Subcutaneous adipose tissue (tissue), 4 donors: ENCODE results near the gene GPR153. TPM values are rescaled to one million over a fixed set of nuclear protein-coding genes. Genes with fewer than 3 reads are reported as not detected.

Experiments used
- total RNA-seq, 4 donors: library from RNA; depleted of rRNA; stranded (reverse); fragments of >200 nt; gene quantifications; one replicate each; pipeline ENCODE4 v1.1.0, GENCODE V29; 2016
- TF ChIP-seq, protein P1 (sequence below): fragments of 450-650 bp; IDR thresholded peaks from one replicate; pipeline ENCODE4 v1.5.1; 2016; ENCODE audit warnings: low read depth, mild to moderate bottlenecking, control low read depth, antibody characterized with exemption, moderate library complexity

GPR153 gene
- total RNA-seq, 4 donors from 2014 or later, result 8.2 to 37.9 (median 16.0) TPM

DNA sequence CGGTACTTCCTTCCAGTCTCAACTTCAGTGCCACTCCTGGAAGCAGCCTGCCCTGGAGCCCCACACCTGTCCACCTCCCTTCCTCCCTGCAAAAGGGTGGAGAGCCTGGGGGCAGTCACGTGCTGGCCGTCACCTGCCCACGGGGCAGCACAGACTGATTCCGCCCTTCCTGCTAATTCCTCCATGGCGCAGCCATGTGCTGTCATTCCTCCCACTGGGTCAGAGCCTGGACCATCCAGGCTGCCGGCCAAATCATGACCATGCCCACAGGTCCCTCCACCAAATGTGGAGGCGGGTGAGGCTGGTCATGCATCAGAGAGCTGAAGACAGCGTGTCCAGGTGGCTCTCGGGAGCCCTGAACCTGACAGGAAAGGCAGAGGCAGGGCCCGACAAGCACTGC, 24.4 kb upstream of the GPR153 start:
- TF ChIP-seq, protein P1, sequence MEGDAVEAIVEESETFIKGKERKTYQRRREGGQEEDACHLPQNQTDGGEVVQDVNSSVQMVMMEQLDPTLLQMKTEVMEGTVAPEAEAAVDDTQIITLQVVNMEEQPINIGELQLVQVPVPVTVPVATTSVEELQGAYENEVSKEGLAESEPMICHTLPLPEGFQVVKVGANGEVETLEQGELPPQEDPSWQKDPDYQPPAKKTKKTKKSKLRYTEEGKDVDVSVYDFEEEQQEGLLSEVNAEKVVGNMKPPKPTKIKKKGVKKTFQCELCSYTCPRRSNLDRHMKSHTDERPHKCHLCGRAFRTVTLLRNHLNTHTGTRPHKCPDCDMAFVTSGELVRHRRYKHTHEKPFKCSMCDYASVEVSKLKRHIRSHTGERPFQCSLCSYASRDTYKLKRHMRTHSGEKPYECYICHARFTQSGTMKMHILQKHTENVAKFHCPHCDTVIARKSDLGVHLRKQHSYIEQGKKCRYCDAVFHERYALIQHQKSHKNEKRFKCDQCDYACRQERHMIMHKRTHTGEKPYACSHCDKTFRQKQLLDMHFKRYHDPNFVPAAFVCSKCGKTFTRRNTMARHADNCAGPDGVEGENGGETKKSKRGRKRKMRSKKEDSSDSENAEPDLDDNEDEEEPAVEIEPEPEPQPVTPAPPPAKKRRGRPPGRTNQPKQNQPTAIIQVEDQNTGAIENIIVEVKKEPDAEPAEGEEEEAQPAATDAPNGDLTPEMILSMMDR, result no peak

DNA sequence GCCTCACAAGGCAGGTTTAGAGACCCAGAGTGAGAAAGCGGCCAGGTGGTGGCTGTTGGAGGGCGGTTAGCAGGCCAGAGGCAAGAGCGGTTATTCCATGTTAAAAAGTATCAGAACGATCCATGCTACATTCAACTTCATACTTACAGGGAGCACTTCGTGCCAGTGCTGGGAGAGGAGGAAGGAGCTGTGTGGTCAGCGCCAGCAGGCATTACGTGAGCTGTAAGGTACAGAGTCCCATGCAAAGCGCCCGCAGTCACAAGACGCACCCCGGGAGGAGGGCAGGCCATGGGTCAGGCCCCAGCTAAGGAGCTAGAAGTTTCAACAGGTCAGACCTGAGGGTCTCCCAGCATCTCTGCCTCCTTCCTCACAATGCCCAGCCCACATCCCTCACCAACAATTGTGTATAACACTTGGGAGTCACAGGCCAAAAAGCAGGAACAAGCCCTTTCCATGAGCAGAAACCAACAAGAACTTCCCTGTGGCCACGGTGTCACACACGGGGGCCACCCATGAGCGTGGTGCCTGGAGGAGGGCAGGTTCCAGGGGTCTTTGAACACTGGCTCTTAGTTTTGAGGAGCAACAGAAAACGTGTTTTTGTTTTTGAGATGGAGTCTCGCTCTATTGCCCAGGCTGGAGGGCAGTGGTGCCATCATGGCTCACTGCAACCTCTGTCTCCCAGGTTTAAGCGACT, 21.8 kb upstream of the GPR153 start:
- TF ChIP-seq, protein P1, result no peak

DNA sequence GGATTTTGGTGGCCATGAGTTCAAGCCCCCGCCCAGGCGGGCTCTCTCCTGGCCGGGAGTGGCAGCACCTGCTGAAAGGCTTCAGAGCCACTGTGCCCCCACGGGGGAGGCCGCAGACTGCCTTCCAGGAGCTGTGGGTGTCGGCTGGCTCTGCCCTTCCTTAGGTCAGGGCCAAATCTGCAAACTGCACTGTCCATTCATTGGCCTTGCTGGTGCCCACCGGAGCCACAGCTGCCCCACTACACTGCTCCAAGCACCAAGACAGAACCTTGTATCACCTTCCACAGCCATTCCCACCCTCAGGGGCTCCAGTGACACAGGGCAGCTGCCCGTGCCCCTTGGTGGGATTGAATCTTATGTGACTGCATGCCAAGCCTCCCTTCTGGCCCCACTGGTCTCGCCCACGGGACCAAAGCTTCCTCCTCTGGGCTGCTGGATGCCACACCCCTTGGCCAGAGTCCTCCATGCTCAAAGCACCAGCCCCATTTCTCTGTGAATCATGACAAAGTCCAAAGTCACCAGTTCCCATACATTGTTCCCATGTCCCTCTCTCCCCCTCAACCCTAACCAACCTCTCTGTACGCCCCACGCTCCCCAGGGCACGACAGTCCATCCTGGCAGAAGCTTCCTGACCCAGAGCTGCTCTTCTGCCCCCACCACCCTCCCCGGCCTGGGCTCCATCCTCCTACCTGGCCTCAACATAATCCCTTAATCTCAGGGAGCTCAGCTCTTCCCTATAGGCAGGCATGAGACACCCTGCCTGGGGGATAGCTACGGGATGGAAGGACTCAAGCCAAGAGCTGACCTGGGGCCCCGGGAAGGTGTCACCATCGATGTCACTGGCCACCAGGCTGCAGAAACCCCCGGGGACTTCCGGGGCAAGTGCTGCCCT, 20.9 kb upstream of the GPR153 start:
- TF ChIP-seq, protein P1, result no peak

DNA sequence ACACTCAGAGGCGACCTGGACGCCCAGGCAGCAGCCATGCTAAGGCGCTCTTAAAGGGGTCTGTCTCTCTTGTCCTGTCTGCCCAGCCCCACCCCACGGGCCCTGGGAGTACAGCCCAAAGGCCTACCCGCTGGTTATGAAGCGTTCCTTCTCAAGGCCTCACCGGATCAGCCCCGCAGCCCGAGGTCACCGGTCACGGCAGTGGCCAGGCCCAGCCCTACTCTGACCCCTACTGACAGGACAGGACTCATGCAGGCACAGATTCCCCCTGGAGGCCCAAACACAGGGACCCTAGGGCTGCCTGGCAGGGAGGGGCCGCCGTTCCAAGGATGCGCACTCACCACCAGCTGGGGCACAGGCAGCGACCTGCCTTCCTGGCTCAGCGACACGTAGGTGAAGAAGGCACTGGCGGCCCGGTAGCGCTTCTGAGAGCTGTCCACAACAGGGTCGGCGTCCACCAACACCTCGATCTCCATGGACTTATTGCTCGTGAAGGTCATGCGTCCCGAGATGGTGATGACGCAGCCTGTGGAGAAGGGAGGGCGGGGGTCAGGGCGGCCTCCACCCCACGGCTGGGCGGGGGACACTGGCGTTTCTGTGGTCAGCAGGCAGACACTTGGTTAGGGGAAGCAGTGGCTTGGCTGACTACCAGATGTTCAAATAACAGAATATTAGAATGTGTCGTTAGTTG, 20.0 kb upstream of the GPR153 start:
- TF ChIP-seq, protein P1, result no peak

DNA sequence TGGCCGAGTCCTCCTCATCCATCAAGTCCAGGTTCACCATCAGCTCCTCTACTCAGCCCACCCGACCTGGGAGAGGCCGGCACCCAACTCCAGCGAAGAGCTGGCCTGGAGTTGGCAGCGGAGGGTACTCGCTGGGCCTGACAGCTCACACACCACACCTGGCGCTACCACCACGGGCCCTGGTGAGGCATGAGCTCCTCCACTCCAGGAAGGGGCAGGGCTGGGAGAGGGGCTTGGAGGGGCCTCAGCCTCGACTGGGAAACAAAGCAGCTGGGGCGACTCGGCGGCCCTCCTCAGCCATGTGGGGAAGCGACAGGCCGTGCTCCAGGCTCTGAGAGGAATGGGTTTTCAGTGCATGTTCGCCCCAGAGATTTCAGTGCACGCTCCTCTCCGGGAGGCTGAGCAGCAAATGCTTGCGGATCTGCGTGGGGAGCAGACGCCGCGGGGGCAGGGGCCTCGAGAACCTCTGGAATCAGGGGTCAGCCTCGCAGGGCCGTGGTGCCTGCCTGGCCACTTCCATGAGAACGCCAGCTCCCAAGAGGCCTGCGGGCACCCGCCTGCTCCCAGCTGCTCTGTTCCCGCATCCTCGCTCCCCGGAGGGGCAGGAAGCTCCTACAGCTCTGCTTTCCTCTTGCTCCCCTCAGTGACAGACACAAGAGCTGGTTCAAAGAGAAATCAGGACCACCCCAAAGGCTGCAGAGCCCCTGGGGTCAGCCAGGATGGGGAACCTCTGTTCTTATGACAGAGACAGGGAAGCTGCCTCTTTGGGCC, 18.9 kb upstream of the GPR153 start:
- TF ChIP-seq, protein P1, result no peak

DNA sequence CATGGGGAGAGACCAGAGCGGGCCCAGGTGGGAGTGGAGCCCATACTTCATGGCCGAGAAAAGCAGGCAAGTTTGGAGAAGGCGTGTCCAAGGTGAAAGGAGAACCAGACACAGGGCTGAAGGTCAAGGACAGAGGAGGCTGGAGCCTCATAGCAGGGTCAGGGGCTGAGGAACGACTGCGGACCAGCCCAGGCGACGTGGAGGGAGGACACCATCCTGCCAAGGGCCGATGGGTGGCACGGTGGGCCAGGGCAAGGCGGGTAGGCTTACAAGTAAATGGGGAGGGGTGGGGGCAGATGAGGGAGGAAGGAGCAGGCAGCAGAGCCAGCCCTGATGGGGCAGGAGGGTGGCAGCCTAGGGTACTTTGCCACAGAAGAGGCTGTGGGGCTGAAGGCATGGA, 18.2 kb upstream of the GPR153 start:
- TF ChIP-seq, protein P1, result no peak
